Gastrocnemius medialis (tissue), 4 donors: ENCODE results near the gene GSTM2.

Experiments used
- CTCF ChIP-seq, 5 experiments: fragments of 450-650 bp in 3 of 5; fragments of 200-600 bp in 2 of 5; sonication (generic) in 2 of 5; IDR thresholded peaks in 4 of 5; conservative IDR thresholded peaks in 1 of 5; 1 replicate in 4 of 5; 2 replicates in 1 of 5; pipeline ENCODE4 v1.5.1; 2016 to 2019; ENCODE audit warnings: antibody characterized with exemption in 5 of 5, mild to moderate bottlenecking in 3 of 5, moderate library complexity in 3 of 5
- POLR2A ChIP-seq, 2 donors: fragments of 450-650 bp; IDR thresholded peaks; one replicate each; pipeline ENCODE4 v1.6.1; 2017; ENCODE audit warnings: antibody characterized with exemption in 2 of 2, mild to moderate bottlenecking in 2 of 2, moderate library complexity in 2 of 2

- TF ChIP-seq CTCF (IDR thresholded peaks at IDR 0.05 in 4 of 5, conservative IDR thresholded peaks at IDR 0.05 in 1 of 5), result no peak
- TF ChIP-seq POLR2A (IDR thresholded peaks at IDR 0.05), result no peak
These were observed 49.9 kb downstream of the GSTM2 start for GRCh38 chr1:109717729-109718128.
